IPS-NIHi7 (cell line): ENCODE data around the gene SETD7.
"Not testable (repeated sequence)": the region's sequence is repeated elsewhere in the genome, so short reads cannot be mapped to it uniquely, and the experiment has no call there.

Source experiments
- DNase-seq: peaks from one replicate; pipeline ENCODE4 v3.0.0; 2012; ENCODE audit warnings: mixed read lengths; ENCODE audit errors: extremely low spot score

SETD7 gene

DNA sequence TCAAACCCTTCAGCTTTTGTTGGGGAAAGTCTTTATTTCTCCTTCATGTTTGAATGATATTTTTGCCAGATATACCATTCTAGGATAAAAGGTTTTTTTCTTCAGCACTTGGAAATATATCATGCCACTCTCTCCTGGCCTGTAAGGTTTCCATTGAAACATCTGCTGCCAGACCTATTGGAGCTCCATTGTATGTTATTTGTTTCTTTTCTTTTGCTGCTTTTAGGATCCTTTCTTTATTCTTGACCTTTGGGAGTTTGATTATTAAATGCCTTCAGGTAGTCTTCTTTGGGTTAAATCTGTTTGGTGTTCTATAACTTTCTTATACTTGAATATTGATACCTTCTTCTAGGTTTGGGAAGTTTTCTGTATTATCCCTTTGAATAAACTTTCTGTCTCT is 87.3 kb downstream of the SETD7 start:
- not testable (repeated sequence) for DNase-seq

- no peak for DNase-seq
These were observed 90.1 kb downstream of the SETD7 start for GRCh38 chr4:139465922-139466321.

GRCh38 chr4:139464512-139464911 is 91.5 kb downstream of the SETD7 start:
- not testable (repeated sequence) for DNase-seq

GRCh38 chr4:139461022-139461628 is 94.9 kb downstream of the SETD7 start:
- peak; percentile 66 for DNase-seq

DNA sequence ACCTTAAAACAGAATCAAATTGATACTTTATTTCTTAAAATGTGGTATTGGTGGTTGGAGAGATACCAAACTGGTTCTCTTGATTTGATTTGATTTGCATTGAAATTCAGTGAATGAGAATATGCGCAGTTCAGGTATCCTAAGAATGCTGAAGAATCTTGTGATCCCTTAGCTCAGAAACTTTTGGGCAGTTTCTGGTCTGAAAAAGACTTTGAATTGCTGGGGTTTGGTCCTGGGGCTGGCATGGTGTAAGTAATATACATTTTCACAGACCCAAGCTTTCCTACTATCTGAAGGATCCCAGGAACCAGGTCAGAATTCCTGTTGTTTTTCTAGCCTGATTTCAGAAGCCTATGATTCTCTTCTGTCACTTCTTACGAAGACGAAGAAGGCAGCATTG is 95.5 kb downstream of the SETD7 start:
- peak; percentile 26 for DNase-seq

DNA sequence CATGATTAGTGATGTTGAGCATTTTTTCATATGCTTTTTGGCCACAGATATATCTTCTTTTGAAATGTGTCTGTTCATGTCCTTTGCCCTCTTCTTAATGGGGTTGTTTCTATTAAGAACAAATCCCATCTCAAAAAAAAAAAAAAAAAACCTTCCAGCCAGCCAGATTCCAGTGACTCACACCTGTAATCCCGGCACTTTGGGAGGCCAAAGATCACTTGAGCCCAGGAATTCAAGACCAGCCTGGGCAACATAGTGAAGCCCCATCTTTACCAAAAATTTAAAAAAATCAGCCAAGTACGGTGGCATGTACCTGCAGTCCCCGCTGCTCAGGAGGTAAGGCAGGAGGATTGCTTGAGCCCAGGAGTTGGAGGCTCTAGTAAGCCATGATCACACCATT is 97.0 kb downstream of the SETD7 start:
- DNase-seq: no peak

DNA sequence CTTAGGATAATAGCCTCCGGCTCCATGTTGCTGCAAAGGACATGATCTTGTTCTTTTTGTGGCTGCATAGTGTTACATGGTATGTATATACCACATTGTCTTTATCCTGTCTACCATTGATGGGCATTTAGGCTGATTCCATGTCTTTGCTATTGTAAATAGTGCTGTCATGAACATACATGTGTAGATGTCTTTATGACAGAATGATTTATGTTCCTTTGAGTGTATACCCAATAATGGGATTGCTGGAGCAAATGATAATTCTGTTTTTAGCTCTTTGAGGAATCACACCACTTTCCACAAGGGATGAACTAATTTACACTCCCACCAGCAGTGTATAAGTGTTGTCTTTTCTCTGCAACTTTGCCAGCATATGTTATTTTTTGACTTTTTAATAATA is 97.5 kb downstream of the SETD7 start:
- DNase-seq: no peak

DNA sequence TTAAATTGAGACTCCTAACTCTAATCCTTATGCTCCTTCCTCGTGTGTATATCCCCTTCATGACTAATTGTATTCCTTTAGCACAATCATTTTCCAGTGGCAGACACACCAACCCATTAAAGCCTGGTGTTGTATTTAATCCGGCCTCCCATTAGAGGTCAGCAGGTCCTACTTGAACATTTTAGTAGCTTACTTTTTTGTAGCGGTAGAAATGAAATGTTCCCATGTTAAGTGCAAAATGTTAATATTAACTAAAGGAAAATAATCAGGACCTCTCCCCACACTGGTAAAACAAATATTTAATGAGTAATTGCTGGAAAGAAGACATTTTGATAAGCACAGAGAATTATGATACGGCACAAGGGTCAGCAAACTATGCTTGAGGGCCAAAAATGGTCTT is 98.7 kb downstream of the SETD7 start:
- DNase-seq: no peak

DNA sequence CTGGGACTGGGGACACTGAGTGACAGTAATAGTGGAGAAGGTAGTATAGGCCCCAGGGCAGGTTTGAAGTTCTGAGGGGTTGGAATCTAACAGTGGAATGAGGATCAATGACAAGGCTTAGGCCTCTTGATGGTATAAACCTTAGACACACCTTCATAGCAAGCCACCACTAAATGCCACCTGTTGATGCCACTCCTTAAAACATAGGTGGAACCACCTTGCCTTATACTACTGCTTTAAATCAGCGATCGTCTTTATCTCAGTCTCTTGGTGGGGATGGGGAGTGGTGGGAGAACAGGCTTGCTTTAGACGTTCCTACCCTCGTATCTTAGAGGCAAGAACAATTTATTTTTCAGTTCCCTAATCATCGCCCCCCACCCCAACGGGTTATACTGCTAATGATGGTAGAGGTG is 100.9 kb downstream of the SETD7 start:
- DNase-seq: no peak

DNA sequence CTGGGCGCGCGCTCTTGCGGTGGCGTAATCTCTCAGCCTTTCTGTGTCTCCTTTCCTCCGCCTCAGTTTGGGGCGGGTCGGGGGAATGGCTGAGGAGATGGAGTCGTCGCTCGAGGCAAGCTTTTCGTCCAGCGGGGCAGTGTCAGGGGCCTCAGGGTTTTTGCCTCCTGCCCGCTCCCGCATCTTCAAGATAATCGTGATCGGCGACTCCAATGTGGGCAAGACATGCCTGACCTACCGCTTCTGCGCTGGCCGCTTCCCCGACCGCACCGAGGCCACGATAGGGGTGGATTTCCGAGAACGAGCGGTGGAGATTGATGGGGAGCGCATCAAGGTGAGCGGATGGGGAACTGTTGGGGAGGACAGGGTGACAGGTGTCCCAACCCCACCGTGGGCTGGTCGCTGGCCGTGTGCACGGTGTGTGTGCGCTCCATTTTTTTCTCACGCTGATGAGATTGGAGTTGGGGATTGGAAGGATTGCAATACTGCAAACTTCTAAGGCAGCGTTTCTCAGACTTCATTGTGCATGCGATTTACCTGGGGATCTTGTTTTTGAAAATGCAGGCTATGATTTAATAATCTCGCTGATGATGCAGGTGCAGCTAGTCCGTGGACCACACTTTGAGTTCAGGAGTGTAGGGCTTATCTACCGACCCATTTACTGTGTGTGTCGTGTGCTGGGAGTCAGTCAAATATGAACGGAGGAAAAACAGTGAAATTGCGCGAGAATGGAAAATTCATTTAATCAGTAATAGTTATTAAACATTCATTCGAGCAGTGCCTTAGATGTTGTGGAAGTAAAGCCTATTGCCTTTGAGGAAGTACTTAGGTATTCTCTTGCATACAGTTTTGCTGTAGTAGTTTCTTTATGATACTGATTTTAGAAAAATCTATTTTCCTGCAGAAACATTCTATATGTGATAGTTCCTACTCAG is 101.6 kb downstream of the SETD7 start, which contains the start of gene RAB33B:
Gene RAB33B (plus strand): TSS at position 11 of the 935 bp plus-strand sequence. CDS start 75 bp downstream, at position 86.
- no peak for DNase-seq

DNA sequence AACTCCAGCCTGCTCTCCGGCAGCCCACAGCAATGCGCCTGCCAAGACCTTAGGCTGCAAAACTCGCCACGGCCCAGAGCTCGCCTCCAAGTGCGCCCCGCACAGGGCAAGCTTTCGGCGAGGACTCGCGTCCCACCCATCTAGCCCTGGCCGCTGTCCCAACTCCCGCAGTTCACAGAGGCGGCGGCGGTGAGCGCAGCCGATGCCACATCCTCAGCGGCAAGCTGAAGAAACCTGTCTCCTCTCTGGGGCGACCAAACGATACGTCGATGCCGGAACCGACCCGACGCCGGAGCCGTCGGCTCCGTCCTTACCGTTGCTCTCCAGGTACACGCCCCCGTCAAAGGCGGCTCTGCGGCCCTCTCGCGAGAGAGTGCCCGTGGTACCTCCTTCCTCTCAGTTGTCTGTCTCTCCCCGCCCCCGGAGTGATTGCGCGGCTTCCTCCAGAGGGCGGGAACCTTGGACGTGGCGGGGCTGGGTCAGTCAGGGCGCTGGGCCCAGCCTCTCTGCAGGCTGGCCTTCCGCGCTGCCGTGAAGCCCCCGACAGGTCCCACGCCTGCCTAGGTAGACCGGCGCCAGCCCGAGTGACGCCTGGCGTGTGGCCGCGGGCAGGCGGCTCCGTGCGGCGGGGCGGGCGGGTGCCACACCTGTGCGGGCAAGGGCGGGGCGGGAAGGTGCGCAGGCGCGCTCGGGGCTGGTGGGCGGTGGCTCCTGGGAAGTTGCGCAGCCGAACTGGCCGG is 102.5 kb downstream of the SETD7 start:
- peak; percentile 94 for DNase-seq

GRCh38 chr4:139453041-139453370 is 103.0 kb downstream of the SETD7 start:
- peak; percentile 57 for DNase-seq

- no peak for DNase-seq
These were observed 104.0 kb downstream of the SETD7 start for GRCh38 chr4:139451997-139452396.

GRCh38 chr4:139450586-139450985 is 105.4 kb downstream of the SETD7 start:
- no peak for DNase-seq

DNA sequence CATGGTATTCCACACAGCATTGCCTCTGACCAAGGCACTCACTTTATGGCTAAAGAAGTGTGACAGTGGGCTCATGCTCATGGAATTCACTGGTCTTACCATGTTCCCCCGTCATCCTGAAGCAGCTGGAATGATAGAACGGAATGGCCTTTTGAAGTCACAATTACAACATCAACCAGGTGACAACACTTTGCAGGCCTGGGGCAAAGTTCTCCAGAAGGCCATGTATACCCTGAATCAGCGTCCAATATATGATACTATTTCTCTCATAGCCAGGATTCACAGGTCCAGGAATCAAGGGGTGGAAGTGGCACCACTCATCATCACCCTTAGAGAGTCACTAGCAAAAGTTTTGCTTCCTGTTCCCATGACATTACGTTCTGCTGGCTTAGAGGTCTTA is 108.9 kb downstream of the SETD7 start:
- DNase-seq: not testable (repeated sequence)
